NCI-H748 treated with DMSO at 0.1 percent for 48 hours (cell line): ENCODE results near the gene STING1.
"Not testable (repeated sequence)": the region's sequence is repeated elsewhere in the genome, so short reads cannot be mapped to it uniquely, and the experiment has no call there.

ENCODE experiments used
- DNase-seq: peaks from one replicate; lab custom pipeline; 2025; lab: John Stamatoyannopoulos, UW

The STING1 gene

GRCh38 chr5:139462586-139463276, 19.8 kb downstream of the STING1 start, which contains the start of gene ECSCR:
Gene ECSCR, minus strand, starts transcription at chr5:139462743. Its CDS starts 73 bp downstream, at chr5:139462670.
- DNase-seq = no peak

- DNase-seq = no peak
These were observed 20.9 kb downstream of the STING1 start for GRCh38 chr5:139461698-139462097.

- DNase-seq = no peak
These were observed 21.4 kb downstream of the STING1 start for GRCh38 chr5:139461176-139461575.

GRCh38 chr5:139460455-139460854, 22.1 kb downstream of the STING1 start:
- no peak for DNase-seq

- no peak for DNase-seq
These were observed 23.1 kb downstream of the STING1 start for GRCh38 chr5:139459451-139459934.

- DNase-seq = no peak
These were observed 23.8 kb downstream of the STING1 start for GRCh38 chr5:139458580-139459407.

GRCh38 chr5:139457653-139458306, 24.8 kb downstream of the STING1 start:
- no peak for DNase-seq

- DNase-seq = no peak
These were observed 25.3 kb downstream of the STING1 start for GRCh38 chr5:139457241-139457640.

- no peak for DNase-seq
These were observed 25.8 kb downstream of the STING1 start for GRCh38 chr5:139456776-139457175.

- DNase-seq = no peak
These were observed 27.8 kb downstream of the STING1 start for GRCh38 chr5:139454568-139455290.

- no peak for DNase-seq
These were observed 28.6 kb downstream of the STING1 start for GRCh38 chr5:139453683-139454567.

GRCh38 chr5:139451878-139452660, 30.5 kb downstream of the STING1 start:
- no peak for DNase-seq

GRCh38 chr5:139451176-139451575, 31.4 kb downstream of the STING1 start:
- DNase-seq = no peak

GRCh38 chr5:139446956-139447779, 35.4 kb downstream of the STING1 start:
- DNase-seq = no peak

GRCh38 chr5:139445325-139446170, 37.0 kb downstream of the STING1 start:
- DNase-seq = no peak

- no peak for DNase-seq
These were observed 38.6 kb downstream of the STING1 start for GRCh38 chr5:139443831-139444453.

GRCh38 chr5:139440416-139440815, 42.1 kb downstream of the STING1 start:
- DNase-seq = not testable (repeated sequence)
